Renal cortex interstitium (tissue), 11 donors: Measurements from ENCODE around the gene WDFY4. TPM values are rescaled to one million over a fixed set of nuclear protein-coding genes. Genes with fewer than 3 reads are reported as not detected.

Experiments used
- DNase-seq, 11 donors: peaks; one replicate each; pipeline ENCODE4 v3.0.0-alpha.2; 2013; ENCODE audit warnings: low read depth in 9 of 11, low spot score in 4 of 11; ENCODE audit errors: extremely low read depth in 1 of 11
- polyA plus RNA-seq, 3 donors: library from polyadenylated mRNA; unstranded; fragments of 120-200 nt; gene quantifications; one replicate each; pipeline ENCODE4 v1.2.1, GENCODE V29; 2013; ENCODE audit not compliant: insufficient read length in 3 of 3

Gene WDFY4
- polyA plus RNA-seq, 3 donors: 0.67 to 3.2 (median 2.8) TPM

- no peak for DNase-seq
These were observed 30.6 kb upstream of the WDFY4 start for GRCh38 chr10:48653944-48654698.

GRCh38 chr10:48655411-48656240 lies 29.0 kb upstream of the WDFY4 start:
- no peak for DNase-seq

- DNase-seq: peak; percentile 54 to 85 (median 76)
These were observed 28.3 kb upstream of the WDFY4 start for GRCh38 chr10:48656241-48656913.

GRCh38 chr10:48656914-48657305 lies 27.8 kb upstream of the WDFY4 start:
- DNase-seq: no peak

- no peak for DNase-seq
These were observed 27.3 kb upstream of the WDFY4 start for GRCh38 chr10:48657416-48657815.

GRCh38 chr10:48658243-48658974 lies 26.3 kb upstream of the WDFY4 start:
- DNase-seq: peak in 8 of 11 donors; percentile 39 to 72 (median 54)

- no peak for DNase-seq
These were observed 25.8 kb upstream of the WDFY4 start for GRCh38 chr10:48658975-48659269.

GRCh38 chr10:48659790-48660189 lies 24.9 kb upstream of the WDFY4 start:
- DNase-seq: no peak

GRCh38 chr10:48661441-48661840 lies 23.2 kb upstream of the WDFY4 start:
- no peak for DNase-seq

GRCh38 chr10:48667960-48668590 lies 16.6 kb upstream of the WDFY4 start:
- DNase-seq: no peak

GRCh38 chr10:48670978-48671913 lies 13.4 kb upstream of the WDFY4 start:
- no peak for DNase-seq

GRCh38 chr10:48671914-48672595 lies 12.6 kb upstream of the WDFY4 start:
- DNase-seq: no peak

- no peak for DNase-seq
These were observed 11.9 kb upstream of the WDFY4 start for GRCh38 chr10:48672596-48673265.

GRCh38 chr10:48677625-48678024 lies 7.0 kb upstream of the WDFY4 start:
- no peak for DNase-seq

GRCh38 chr10:48678041-48678440 lies 6.6 kb upstream of the WDFY4 start:
- no peak for DNase-seq

GRCh38 chr10:48681740-48682139 lies 2.9 kb upstream of the WDFY4 start:
- no peak for DNase-seq

GRCh38 chr10:48682265-48682664 lies 2.4 kb upstream of the WDFY4 start:
- DNase-seq: no peak
